Stimulated activated CD8-positive, alpha-beta memory T cell treated with anti-CD3 and anti-CD28 coated beads, Interleukin-15, amount 100 ng/mL, for 4 hours (primary cell): Measurements from ENCODE around the gene ZNF778.

Experiments used
- DNase-seq, 2 donors: peaks; one replicate each; pipeline ENCODE4 v3.0.0-alpha.2; 2020; ENCODE audit warnings: low read depth in 2 of 2

ZNF778 gene

DNA sequence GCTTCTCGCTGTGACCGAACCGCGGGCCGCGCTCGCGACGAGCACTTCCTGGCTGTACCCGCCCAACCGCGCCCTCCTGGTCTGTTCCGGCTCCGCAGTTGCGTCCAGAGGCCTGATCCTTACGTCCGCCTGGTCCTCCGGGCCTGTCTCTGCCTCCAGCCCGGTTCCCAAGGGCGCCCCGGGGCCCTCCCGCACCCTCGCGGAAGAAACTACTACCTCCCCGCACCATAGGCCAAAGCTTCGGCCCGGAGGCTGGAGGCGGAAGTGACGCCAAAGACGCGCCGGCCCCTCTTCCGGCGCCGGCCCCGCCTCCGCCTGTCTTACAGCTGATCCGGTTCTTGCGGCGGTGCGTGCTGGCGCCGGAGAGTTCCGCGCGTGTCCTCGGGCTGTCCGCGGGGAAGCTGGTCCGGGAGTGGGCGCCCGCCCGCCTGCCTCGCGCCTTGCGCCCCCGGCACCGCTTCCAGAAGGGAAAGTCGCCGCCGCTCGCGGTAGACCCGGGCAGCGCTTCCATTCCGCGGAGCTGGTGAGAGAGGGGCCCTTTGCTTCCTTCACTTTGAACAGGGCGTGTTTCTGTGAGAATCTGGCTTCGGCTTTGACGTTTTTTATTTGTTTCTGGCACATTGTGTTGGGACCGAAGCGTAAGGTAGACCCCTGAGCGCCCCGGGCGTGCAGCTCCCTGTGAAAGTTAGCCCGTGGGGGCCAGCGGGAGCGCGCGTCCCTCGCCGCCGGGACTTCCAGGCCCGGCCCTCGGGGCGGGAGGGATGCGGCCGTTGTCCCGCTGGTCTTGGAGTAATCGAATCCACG is at the start of gene ZNF778:
TSS of gene ZNF778 (plus strand) at position 316 of the 804 bp plus-strand sequence. CDS start 3,425 bp downstream, outside the sequence.
- DNase-seq, result peak; percentile 58 to 66

DNA sequence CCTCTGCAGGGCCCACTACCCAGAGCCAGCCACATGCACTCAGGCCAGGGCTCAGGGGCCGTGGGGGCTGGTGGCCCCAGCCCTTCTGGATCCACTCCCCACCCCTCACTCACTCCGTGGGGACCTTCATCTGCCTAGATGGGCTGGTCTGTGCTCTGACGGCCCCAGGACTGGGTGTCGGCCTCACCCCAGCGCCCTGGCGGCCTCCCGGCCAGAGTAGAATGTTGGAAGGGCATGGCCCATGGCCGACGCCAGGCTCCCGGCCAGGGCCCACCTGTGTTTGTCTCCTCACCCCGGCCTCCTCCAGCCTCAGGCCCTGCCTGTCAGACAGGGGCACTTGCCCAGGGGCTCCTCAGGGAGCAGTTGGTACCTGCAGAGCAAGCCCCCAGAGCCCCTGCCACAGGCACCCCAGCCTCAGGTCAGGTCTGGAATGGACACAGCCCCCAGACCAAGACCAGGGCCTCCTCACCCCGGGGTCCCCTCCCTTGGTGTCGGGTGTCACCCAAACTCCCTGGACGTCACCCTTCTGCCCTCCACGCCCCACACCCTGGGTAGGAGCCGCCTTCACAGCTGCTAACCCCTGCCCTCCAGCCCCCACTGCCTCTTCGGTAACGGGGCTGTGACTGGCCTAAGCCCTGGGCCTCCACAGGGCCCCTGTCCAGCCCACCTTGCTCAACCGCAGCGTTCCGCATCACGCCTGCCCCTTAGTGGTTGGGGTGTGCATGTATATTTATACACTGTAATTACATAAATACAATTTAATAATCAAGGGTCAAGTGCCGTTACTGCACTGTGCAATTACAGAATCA is 48.9 kb upstream of the ZNF778 start:
- no peak for DNase-seq

DNA sequence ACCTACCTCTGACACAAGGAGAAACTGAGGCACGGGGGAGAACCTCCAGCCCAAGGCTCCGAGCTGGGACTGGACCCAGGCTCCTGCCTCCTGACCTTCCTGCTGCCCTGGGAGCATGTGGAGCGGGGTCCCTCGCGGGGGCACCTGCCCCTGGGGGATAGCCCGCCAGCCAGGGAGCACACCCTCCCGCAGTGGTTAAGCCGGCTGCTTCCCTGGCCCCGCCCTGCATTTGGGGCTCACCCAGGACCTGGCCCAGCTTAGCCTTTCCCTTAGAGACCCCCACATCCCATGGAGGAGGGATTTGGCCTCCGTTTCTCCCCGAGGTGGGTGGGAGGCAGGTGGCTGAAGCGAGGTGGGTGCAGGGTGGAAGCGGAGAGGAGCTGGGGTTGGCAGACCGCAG is 47.7 kb upstream of the ZNF778 start:
- no peak for DNase-seq

DNA sequence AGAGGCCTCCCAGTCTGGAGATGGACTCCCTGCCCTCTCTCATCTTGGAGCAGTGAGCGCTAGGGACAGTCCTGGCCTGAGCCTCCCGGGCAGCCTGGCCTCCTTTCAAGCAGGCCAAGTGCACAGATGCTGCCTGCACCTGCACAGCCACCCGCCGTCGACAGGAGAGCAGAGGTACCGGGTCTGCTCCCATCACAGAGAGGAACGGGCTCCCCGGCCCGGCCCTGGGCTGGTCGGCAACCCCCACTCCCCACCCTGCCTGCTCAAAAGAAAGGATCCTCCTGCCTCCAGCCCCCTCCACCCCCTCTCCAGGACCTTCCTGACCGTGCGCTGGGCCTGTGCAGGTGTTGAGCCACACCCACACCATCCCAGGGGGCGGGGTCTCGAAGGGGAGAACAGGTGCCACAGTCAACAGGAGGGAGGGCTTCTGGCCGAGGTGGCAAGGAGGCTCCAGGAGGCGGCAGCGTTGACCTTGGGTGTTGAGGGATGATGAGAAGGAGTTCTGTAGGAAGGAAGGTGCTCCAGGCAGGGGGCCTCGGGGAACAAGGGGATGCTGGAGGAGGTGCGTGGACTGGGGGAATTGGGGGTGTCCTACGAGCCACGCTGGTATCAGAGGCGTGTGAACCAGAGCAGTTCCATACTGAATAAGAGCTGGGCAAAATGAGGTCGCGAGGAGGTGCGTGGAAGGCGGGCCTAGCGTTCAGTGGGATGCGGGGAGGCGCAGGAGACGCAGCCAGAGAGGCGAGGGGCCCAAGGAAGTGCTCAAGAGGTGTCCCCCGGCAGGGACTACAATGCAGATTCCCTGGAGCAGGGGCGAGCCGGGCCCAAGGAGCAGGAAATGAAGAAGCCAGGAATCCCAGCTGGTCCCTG is 46.9 kb upstream of the ZNF778 start:
- DNase-seq, result no peak

DNA sequence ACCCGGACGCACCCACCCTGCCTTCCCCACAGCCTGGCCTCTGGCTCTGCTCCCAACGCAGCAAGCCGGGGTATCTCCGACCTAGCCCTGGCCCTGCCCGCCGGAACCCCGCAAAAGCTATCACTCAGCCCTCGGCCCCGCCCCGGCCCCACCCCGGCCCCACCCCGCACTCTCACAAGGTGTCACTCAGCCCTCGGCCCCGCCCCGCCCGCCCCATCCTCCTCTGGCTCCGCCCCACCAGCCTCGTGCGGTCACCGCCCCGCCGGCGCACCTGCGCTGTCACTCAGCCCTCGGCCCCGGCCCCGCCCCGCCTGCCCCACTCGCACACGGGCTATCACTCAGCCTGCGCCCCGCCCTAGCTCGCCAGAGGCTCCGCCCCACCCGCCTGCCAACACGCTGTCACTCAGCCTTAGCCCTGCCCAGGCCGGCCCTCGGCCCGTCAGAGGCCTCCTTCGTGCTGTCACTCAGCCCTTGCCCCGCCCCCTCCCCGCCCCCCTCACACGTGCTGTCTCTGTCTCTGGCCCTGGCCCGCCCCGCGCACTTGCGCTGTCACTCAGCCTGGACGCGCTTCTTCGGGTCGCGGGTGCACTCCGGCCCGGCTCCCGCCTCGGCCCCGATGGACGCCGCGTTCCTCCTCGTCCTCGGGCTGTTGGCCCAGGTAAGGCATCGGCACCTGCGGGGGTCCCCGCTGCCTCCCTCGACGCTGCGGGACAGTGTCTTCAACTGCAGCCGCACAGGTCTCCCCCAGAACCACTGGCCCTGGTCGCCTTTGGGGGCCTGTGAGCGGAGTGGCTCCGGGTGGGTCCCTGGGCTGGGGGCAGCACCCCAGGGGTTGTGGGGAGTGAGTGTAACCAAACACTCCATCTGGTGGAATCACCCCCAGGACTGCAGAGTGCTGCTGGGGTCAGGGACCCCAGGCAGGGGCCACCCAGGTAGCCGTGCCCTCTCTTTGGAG is 46.0 kb upstream of the ZNF778 start, which contains the start of gene CDH15:
TSS of gene CDH15 (plus strand) at position 533 of the 955 bp plus-strand sequence. CDS start at position 617, 84 bp downstream.
- DNase-seq, result peak; percentile 84 to 89

DNA sequence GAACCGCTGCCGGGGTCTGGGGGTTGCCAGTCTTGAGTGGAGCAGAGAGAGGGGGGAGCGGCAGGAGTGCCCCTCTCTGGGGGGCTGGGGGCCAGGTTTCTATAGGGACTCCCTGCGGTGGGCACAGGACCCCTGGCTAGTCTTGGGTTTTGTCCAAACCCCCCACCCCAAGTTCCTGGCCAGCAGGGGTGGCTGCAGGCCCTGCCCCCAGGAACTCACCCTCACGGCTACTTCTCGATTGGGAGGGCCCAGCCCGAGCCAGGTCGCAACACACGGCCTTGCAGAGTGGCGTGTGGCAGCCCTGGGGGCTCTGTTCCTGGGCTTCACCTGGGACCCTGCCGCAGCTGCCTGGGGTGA is 45.4 kb upstream of the ZNF778 start:
- no peak for DNase-seq

DNA sequence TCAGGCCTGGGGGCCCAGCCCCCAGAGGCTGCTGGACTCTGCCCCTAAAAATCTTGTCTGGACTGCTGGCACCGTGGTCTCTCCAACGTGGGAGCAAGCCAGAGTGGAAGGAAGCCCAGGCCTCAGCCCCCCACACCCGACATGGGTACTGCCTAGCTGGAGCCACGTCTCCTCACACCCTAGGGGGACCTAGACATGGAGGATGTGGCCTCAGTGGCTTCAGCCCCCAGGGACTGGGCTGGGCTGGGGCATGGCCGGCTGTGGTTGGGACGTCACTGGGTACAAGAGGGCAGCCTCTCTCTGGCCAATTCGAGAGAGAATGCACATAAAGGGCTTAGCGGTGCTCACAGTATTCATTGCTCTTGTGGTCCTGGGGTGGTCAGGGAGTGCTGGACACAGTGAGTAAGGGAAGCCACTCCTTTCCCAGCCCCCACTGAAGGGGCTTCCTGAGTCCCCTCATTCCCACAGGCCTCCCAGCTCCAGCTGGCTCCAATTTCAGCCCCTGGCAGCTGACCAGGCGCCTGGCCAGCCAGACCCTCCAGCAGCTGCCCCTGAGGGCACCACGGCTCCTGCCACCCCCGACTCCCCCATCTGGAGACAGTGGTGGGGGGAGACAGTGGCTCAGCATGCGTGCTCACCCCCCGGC is 44.9 kb upstream of the ZNF778 start:
- no peak for DNase-seq

DNA sequence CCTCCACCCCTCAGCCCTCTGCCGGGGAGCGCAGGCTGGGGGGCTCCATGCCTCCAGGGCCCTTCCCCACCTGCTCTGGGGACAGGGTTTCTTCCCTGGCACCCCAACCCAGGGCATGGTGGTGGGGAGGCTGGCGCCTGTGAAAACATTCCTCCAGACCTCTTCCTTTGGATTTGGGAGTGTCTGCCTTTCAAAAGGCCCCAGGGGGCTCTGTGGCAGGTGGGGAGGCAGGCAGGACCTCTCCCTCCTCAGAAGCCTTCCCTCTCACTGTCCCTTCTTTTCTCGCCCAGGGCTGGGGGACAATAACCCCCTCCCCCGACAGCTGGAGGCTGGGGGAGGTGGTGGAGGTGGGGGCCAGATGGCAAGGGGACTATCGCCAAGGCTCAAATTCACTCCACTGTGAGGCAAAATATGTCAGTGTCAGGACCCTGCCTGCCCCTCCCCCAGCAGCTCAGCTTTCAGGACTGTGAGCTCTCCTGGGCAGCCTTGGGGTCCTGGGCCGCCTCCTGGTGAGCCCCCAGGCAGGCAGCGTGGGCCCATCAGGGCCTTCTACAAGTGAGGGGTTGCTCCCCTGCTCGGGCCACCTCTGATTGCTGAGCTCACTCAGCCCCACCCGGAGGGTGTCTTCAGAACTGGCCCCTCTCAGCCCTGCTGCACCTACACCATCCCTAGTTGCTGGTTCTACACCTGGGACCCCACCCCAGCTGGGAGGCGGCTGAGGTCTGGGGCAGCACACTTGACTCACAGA is 44.2 kb upstream of the ZNF778 start:
- no peak for DNase-seq

DNA sequence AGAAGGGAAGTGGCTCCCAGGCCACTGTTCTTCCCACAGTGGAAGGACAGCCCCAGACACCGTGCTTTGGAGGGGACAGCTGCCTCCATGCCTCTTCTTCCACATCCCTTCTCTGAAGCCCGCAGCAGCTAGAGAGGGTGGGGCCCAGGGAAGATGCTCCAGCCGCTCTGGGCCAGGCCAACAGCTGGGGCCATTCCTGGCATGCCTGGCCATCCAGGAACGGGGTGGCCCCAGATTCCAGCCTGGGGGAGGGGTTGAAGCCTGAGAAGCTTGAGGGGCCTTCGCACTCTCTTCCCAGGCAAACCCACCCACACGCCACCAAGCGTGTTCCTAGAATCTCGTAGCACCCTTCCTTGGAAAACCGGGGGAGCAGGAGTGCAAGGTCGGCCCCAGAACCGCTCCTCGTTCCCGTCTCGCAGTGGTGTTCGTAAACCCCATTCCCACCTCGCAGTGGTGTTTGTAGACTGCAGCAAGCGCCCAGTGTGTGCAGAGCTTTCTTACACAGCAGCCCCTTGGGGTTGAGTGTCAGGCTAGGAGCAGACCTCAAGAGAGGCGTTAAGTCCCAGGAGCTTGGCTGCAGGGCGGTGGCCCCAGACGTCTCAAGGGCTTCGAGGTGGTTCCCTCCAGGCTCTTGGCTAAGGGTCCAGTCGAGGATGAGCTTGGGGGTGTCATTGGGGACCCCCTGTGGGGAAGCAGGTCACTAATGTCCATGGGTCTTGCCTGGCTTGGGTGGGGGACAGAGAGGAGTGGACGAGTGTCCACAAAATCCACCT is 43.3 kb upstream of the ZNF778 start:
- DNase-seq, result no peak

DNA sequence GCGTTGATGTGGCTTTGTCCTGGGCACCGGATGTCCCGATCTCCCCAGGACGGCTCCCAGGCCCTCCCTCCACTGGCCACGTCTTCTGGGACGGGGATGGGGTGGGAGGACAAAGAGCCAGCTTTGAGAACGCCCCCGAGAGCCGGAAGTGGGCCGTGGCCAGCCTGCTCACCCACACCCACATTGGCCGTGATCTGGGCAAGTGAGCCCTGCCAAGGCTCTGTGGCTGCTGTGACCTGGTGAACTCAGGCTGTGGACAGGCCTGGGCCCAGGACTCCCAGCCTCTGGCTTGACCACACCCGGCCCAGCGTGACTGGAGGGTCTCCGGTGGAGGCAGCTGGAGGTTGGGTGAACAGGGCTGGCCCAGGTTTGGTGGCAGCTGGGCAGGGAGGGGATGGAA is 42.6 kb upstream of the ZNF778 start:
- DNase-seq, result no peak

DNA sequence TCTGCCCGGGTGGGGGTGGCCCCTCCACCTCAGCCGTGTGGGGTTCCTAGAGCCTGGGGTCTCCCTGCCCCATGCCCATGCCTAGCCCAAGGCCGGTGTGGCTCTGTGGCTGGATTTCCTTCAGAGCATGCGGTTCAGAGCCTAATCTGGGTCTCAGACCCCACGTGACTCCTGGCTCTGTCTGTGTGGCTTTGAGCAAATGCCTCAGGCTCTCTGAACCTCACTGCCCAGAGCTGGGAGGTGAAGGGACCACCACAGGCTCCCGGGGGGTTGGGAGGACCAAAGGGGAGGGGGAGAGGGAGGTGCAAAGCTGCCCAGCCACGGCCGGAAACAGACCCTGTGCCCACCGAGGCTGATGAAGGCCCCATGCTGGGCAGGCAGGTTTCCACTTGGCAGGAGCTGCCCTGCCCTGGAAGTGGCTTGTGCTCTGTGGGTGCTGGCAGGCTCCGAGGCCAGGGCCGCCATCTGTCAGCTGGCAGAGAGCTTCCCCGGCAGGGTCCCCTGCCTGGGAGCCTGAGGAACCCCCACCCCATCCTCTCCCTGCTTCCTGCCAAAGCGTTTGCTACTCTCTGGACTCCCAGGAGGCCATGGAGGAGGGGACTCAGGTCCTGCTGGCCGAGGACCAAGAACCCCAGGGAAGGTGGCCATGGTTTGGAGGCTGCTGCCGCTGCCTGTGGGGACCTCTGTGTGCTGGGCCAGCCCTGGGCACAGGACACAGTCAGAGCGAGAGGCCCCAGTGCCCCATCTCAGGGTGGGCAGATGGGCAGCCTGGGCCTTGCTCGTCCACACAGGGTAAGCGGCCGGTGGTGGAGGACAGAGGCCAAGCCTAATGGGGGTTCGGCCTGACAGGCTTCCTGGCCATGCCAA is 42.0 kb upstream of the ZNF778 start:
- DNase-seq, result no peak

DNA sequence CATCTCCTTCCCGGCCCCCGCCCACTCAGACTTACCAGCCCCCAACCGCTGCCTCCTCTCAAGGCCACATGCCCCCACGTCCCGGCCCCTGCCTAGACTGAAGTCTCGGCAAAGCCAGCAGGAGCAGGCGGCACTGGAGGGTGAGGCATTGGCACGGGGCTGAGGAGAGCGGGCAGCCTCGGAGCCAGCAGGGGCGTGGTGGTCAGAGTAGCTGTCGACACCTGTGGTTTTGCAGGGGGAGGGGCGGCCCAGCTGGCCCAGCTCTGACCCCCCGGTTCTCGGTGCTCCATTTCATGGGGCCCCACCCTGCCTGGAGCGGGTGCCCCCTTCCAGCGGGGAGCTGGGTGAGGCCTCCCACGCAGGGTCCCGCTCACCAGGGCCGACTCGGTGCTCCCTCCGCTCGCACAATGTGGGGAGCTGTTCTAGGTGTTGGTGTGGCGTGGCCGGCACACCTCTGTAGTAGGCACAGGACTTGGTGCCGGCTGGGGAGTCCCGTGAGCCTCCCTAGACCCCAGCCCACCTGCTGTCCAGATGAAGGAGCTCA is 41.3 kb upstream of the ZNF778 start:
- no peak for DNase-seq

DNA sequence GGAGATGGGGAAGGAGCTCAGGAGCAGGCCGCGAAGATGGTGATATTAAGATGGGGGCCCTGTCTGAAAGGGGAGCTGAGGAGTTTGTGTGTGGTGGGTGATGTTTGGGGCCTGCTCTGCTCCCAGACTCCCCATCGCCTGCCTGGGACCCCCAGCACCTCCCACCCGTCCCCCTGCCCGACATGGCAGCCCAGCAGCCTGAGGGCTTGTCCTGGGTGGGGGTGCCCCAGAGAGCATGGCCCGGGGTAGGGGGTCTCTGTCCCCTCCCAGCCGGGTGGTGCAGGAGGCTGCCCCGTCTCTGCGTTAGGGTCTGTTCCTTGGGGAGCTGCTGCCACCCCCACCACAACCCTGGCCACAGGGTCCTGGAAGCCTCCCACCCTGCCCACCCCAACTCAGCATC is 40.8 kb upstream of the ZNF778 start:
- DNase-seq, result no peak

DNA sequence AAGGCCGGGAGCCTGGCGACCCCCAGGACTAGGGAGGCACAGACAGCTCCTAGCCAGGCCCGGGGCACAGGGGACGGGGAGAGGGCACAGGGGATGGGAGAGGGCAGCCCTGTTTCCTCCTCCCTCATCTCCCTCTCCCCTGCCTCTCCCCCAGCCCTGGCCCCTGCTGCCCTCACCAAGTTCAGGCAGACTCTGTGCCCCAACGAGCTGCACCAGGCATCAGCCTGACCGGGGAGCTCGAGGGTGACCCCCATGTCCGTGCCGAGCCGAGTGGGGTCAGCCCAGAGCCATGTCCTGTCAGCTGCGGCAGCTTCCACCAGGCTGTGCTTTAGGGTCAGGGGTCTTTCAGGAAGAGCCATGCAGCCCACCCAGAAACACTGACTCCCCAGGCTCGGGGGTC is 40.0 kb upstream of the ZNF778 start:
- DNase-seq, result no peak

DNA sequence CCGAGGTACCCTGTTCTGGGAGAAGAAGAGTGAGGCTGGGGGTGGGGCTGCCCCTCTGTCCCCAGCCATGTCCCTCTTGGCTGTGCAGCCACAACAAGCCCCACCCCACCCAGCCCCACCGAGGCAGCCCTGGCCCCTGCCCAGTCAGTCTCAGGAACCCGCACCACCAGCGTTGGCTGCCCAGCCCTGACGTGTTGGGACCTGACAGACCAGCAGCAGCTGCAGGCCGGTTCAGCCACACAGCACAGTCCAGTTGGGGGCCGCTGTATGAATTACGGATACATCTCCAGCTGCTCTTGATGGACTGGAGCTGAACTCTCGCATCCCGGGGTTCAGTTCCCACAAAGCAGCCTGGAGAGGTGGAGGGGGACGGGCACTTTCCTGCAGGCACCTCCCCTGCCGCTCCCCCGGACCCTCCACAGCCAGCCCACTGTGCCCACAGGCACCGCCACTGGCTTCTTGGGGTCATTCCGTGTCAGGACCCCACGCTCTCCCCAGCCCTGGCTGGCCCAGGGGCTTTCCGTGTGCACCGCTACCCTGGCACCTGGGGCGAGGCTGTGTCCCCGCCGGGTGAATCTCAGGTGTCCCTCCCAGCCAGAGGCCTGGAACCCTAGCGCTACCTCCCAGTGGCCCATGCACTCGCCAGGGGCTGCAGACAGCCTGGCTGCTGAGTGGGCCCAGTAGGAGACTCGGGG is 38.9 kb upstream of the ZNF778 start:
- no peak for DNase-seq

DNA sequence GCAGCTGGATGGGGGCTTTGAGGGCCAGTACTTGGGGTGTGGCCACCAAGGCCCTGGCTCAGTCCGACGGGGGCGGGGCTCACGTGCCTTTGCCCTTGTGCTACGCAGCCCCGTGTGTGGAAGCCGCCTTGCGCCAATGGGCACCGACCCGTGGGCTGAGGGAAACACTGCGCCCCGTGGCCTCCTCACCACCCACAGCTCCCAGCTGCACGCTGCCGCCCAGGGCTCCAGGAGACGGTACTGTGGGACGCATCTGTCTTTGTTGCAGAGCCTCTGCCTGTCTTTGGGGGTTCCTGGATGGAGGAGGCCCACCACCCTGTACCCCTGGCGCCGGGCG is 38.4 kb upstream of the ZNF778 start:
- no peak for DNase-seq

DNA sequence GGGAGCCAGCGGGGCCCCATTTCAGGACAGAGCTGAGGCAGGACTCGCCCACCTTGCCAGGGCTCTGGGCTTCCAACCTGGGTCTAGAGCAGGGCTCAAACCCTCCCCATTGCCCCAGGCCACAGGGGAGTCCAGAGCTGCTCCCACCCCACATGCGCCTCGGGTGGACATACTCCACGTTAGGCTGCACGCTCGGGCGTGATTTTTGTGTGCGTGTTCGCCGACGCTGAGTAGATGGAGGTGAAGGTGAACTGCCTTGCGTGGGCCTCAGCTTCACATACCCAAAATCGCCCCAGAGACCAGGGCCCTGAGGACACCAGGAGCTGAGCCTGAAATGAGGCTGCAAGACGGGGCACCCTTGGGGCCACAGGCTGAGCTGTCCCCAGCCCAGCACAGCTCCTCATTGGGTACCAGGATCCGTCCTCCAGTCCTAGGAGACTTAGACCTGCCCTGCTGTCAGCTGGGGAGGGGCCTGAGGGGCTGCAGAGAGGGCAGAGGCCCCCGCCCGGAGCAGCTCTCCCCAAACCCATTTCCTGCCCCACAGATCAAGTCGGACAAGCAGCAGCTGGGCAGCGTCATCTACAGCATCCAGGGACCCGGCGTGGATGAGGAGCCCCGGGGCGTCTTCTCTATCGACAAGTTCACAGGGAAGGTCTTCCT is 37.7 kb upstream of the ZNF778 start:
- no peak for DNase-seq
